ENCODE measurements around the gene STXBP1.

The STXBP1 gene

DNA sequence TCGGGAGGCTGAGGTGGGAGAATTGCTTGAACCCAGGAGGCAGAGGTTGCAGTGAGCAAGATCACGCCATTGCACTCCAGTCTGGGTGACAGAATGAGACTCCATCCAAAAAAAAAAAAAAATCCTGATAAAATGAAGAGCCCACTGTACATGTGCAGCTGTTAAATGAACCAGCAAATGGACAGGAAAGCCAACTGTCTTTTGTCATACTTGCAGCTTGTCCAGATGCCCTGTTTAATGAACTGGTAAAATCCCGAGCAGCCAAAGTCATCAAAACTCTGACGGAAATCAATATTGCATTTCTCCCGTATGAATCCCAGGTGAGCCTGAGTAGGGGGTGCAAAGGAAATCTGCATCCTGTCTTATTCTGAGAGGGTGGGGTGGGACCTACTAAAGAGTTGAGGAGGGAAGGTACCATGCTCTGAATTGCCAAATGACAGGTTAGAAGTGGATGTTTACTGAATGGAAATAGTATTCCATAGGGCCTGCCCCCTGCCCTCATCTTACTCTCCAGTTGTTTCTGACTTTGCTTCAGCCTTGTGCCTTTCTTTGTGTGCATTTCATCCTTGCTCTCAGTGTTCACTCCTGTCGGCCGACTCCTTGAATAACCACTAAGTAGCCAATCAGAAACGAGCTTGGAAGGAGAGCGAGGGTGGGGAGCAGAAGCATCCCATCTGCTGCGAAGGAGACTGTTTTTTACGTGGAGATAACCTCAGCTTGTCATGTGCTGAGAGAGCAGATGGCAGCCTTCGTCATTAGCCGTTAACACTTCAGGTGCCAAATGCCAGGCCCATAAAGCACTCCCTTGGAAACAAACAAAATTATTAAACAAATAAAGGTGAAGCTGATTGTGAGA is 49.0 kb downstream of the STXBP1 start:
- DNase-seq = no peak

DNA sequence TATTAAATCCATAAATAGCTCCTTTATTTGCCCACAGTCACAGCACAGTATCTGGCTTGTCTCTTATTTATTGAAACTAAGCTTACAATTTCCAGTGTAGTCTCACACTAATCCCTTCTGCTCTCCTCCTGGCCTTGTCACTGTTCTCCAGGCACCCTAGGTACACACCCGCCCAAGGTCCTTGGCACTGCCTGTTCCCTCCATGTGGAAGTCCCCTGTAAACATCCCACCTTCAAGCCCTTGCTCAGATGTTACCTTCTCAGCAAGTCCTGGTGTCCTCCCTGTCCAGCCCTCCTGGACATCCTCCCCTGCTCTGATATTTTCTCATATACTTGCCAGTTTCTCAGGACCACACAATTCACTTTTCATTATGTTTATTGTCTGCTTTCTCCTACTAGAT is 50.5 kb downstream of the STXBP1 start:
- DNase-seq = no peak

DNA sequence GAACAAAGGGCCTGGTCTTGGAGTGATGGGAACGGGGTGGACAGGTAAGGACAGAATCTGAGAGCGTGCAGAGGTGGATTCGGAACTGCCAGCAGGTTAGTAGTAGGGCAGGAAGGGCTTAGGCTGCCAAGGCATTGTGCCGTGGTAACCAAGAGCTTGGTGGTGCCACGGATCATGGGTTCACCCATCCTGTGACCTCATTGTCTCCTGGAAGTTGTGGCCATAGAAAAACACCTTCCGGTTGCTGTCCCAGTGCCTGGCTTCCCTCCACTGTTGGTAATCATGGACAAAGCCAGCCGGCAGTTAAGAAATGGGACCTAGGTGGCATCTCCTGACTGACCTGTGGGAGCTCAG is 52.2 kb downstream of the STXBP1 start:
- DNase-seq = no peak

DNA sequence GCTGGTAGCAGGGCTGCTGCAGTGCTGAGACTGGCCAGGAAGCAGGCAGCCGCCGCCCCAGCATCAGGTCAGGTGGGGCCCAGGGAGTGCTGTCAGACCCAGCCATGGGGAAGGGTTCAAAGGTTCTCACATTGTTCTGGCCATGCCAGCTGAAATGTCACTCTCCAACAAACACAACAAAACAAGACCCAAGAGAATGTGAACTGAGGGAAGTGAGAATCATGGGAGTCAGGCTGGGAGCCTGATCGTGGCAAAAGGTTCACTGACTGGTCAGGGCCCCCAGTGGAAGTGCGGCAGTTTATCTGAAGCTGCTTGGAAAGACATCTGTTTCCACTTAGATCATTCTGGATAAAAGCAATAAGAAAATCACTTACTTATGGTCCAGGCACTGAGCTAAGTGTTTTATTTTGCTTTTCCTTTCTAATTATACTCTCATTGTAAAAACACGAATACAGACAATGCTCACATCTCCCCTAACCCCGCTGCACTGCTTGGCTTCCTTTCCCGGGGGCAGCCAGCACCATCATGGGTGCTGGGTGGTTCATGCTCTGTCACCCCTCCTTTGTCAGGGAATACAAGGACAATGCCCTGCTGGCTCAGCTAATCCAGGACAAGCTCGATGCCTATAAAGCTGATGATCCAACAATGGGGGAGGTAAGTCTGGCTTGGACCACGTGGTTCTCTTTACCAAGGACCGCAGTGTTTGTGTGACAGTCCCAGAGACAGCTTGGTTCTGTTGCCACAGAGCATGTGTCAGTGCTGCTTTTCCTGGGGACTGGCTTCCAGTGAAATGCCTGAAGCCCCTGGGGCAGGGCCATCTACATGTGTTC is 52.8 kb downstream of the STXBP1 start:
- DNase-seq = no peak

DNA sequence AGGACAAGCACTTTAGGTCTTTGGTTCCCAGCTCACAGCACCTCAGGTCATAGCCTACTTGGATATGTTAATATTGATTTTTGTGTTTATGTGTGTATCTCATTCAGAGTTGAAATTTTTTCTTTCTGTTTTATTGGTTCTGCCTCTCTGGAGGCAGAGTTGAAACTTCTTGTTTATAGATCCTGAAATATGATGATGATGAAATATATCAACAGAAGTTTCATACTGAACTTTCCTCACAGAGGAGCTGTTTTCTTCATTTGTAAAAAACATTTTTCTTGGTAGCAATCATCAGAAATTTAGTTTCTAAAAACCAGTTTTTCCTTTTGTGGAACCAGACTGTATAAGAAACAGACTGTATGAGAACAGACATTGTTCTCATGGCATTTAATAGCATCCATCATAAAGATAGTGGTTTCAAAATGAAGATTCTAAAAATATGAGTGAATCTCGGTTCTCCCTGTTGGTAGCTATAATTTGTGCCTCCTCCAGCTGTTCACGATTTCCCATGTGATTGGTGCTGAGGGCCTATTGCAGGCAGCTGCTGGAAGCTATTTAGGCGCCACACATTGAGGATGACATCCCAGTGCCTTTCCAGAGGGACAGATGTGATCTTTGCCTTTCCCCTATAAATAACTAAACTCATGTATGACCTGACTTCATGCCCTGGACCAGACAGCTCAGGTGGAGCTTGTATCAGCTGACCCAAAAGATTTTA is 55.2 kb downstream of the STXBP1 start:
- no peak for DNase-seq

DNA sequence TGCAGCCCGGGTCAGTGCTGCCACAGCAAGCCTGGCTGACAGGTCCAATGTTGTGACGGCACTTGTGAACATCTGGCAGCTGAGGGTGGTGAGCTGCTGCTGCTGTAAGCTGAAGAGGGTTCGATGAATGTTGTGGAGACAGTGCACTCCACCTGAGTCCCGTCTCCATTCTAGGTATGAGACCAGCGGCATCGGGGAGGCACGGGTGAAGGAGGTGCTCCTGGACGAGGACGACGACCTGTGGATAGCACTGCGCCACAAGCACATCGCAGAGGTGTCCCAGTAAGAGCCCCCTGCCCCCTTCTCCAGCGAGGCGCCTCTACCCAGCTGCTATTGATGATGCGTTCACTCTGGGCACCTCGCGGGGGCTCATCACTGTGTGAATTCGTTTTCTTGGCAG is 55.8 kb downstream of the STXBP1 start:
- DNase-seq = no peak

DNA sequence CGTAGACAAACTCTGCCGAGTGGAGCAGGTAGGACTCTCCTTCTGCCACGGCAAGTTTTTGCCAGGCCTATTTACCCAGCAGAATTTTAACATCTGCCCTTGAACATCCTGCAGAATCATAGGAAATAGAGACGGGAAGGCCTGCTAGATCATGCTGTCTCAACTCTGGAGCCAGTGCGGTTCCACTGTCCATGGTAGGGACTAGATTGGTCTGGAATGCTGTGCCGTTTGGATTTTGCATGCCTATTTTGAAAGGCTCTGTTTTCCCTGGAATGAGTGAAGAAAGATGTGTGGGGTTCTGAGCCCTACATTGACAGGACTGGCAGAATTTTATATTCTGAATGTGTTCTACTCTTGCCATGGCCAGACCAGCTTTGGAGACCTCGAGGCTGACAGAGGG is 61.2 kb downstream of the STXBP1 start:
- no peak for DNase-seq

DNA sequence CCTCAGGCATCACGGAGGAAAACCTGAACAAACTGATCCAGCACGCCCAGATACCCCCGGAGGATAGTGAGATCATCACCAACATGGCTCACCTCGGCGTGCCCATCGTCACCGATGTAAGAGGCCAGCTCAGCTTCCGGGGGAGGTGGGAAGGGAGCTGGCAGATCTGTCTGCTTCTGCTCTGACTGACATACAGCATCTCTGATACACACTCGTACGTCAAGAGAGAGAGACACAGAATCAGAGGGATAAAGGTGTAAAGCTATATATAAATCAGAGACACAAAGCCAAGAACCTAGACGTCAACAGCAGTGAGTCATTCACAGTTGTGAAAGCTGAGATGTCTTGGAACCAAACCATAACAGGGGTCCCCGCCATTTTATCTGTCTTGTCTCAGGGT is 64.6 kb downstream of the STXBP1 start:
- DNase-seq = no peak

DNA sequence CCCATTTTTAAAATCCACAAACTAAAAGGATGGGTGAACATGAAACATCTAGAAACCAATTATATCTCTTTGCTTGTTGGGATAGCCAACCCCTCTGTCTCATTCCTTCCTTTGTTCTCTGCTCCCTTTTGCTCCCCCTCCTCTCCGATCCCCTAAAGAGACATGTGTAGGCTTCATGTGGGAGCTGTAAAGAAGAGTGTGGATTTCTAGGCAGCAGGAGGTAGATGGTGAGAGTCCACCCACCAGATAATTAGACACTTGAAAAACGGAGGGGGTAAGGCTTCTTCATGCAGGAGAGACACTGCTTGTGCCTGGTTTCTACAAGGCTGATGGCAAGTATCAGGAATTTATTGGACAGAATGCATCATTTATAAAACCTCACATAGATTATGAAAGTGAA is 67.4 kb downstream of the STXBP1 start:
- no peak for DNase-seq

DNA sequence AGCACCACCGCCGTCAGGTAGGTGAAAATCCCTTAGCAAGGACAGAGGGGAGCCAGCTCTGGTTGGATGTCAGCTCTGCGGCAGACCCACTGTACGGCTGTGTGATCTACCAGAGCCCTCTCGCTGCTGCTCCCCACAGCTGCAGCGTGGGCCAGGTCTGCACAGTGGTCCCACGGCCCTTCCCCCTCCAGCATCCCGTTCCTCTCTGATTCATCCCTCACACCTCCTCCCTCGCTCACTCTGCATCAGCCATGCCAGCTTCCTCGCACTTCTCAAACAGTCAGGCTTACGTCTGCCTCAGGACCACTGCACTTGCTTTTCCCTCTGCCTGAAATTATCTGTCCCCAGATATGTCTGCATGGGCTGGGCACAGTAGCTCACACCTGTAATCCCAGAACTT is 68.1 kb downstream of the STXBP1 start:
- DNase-seq = no peak

DNA sequence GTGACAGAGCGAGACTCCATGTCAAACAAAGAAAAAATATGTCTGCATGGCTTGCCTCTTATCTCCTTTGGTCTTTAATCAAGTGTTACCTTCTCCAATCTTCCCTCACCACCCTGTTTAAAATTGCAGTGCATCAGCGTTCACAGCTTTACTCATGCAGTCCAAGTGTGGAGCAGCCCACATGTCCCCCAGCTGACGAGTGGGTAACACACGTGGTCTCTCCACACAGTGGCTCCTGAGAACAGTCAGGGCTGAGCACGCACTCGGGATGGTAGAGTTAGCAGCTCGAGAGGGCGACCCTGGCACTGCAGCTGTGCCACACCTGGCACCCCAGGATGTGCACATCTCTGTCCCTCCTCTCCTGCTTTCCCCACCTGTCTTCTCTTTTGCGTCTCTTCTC is 68.8 kb downstream of the STXBP1 start:
- no peak for DNase-seq

DNA sequence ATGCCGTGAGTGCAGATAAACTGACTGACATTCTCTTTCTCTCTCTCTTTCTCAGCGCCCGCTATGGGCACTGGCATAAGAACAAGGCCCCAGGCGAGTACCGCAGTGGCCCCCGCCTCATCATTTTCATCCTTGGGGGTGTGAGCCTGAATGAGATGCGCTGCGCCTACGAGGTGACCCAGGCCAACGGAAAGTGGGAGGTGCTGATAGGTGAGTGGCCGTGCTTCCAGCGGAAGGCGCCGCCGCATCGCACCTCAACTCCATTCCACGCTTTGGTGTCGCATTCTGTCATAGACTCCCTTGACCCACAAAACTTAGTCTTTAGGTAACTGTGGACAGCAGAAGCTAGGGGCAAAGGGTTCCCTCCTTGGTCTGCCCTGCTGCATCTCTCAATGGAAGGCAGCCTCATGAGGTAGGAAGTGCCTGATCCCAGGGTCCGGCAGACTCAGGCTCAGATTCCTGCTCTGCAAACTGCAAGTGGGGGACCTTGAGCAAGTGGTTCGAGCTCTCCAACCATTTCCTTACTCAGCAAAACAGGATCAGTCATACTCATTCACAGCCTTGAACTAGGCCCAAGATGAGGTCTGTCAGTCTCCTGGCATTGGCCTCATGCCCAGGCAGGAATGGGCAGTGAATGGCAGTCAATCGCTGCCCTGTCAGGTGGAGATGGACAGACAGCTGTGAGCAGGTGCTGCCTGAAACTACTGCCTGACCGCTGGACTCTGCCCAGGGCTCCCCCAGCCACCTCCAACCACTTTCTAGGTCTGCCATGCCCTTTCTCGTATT is 70.5 kb downstream of the STXBP1 start:
- DNase-seq = no peak

DNA sequence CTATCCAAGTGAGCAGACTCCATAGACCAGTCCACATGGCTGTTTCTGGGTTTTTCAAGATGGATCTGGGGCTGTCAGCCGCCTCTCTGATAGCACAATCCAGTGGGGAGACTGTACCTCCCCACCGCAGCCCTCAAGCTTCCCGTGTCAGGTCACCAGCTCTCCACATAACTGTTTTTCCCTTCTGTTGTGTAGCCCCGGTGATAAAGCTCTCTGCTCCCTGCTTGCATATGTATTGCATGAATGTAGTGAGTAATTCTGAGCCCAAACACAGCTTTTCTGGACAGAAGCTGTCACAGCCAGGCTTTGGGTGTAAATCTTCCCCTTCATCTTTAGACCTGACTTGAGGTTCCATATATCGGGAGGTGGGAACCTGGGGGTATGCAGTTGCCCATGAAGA is 71.6 kb downstream of the STXBP1 start:
- DNase-seq = no peak

DNA sequence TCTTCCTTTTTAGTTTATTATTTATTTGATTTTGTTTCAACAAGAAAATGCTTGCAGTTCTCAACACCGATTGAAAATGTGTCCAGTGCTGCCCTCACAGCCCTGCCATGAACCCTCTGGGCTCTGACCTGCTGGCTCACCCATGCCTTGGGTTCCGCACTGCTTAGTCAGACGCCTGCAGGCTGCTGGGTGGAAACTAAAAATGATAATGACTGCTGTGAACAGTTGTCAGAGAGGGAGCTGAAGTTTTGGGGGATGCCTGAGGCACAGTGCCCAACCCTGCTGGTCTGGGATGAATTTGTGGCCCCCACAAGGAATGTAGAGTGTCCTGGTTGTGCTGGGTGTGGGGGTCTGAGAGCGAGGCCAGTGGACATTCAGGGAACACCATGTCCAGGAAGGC is 72.5 kb downstream of the STXBP1 start:
- DNase-seq = no peak

DNA sequence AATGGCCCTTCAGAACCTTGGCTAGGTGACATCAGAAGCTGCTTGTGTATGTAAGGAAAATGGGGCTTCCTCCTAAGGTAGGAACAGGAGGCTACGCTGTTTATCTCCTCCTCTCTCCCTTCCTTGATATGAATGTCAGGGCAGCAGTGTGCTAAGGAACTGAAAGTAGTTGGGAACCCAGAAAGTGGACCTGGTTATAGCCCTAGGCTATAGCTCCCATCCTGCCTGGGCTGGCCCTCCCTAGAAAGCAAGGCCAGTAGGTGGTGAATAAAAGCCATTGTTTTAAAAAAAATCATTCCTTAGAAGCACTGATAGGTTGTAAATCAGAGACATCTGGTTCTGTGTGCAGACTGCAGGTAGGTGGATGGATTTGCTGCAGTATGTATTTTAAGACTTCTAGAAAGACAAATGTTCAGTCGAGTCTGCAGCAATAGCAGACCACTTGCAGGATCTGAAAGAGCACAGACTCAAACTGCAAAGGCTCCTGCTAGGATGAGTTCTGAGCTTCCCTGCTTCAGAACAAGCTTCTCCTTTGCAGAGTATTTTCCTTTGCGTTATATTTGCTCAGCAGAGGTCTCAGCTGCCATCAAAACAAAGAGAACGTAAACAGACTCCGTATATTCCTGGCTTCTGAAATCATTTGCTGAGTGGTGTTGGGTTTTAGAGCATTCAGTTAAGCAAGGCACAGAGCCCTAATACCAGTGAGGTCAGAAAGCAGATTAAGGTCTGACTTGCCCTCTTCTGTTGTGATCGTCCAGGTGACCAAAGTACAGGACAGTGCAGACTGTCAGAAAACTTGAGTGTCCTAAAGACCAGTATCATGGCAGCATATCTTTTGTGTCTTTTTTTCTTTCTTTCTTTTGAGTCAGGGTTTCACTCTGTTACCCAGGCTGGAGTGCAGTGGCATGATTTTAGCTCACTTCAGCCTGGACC is 74.7 kb downstream of the STXBP1 start:
- DNase-seq = no peak

DNA sequence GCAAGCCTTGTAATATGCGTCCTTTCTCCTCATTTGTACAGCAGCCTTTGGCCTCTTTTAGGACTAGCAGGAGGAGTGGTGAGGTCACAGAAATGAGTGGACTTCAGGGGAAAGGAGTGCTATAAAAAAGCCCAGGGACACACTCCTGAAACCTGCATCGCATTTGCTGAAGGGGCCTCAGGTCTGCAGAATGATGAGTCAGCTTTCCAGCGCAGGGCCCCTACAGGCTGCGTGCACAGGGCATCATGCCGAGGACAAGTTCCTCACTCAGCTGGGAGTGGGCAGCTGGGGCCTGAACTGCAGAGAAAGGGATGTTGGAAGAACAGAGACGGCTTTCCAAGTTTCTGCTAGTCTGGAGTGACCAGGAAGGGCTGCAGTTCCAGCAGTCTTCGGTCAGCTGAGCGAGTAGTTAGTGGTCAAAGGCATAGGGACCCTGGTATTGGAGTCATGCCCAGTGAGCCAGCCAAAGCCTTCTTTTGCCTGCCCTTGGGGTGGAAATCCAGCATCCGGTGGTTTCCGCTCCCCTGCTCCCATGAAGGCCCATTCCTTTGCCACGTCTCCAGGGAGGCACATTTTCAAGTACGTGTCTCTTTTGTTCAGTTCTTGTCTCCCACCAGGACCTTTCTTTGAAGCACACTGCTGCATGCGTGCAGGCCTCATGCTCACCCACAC is 77.4 kb downstream of the STXBP1 start:
- no peak for DNase-seq

DNA sequence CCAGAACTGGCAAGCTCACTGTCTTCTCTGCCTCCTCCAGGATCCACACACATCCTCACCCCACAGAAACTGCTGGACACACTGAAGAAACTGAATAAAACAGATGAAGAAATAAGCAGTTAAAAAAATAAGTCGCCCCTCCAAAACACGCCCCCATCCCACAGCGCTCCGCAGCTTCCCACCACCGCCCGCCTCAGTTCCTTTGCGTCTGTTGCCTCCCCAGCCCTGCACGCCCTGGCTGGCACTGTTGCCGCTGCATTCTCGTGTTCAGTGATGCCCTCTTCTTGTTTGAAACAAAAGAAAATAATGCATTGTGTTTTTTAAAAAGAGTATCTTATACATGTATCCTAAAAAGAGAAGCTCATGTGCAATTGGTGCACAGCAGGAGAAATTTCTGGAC is 78.7 kb downstream of the STXBP1 start:
- DNase-seq = no peak

DNA sequence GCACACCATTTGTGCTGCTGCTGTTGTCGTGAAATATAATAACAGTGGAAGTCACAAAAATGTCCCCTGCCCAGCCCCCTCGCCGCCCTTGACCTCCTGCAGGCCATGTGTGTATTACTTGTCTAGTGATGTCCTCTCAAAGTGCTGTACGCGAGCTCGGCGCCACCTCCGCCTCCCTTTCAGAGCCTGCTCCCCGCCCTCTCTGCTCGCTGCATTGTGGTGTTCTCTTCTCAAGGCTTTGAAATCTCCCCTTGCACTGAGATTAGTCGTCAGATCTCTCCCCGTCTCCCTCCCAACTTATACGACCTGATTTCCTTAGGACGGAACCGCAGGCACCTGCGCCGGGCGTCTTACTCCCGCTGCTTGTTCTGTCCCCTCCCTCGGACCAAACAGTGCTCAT is 80.0 kb downstream of the STXBP1 start:
- DNase-seq = no peak

DNA sequence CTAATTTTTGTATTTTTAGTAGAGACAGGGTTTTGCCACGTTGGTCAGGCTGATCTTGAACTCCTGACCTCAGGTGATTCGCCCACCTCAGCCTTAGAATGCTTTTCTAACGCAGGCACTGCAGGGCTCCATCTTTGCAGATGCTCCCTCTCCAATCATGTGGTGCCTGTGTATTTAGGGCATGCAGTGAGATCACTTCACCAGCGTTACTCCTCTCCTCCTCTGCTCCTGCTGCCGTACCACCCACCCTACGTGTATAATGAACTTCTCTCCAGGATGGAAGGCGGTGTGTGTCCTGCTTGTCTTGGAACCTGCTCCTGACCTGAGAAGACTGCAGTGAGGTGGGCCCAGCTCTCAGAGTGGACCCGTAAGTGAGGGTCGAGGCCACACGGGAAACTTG is 81.1 kb downstream of the STXBP1 start:
- no peak for DNase-seq

DNA sequence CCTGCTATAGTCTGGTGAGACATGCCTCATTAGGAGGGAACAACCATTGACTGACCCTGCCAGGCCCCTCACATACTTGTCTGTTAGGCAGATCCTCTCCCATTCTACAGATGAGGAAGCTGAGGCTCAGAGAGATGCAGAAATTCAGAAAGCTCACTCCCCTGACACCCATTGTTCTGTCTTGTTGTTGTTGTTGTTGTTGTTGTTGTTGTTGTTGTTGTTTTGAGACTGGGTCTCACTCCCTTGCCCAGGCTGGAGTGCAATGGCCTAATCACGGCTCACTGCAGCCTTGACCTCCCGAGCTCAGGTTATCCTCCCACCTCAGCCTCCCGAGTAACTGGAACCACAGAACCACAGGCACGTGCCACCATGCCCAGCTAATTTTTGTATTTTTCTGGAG is 81.6 kb downstream of the STXBP1 start:
- DNase-seq = no peak

All from GDM1 (cell line).